SU-DHL-6 (cell line): ENCODE measurements around the gene KAZN.

Source experiments
- CTCF ChIP-seq: fragments of 200-600 bp; sonication (generic); IDR thresholded peaks from one replicate; pipeline ENCODE4 v1.5.1; 2017; ENCODE audit warnings: antibody characterized with exemption, mild to moderate bottlenecking, low read length, moderate library complexity; ENCODE audit not compliant: insufficient read depth, poor library complexity, severe bottlenecking
- EZH2phosphoT487 ChIP-seq: fragments of 200-600 bp; sonication (generic), shearing (Covaris generic); conservative IDR thresholded peaks from 2 replicates; pipeline ENCODE4 v1.6.1; 2018; ENCODE audit warnings: mild to moderate bottlenecking, antibody characterized with exemption, low read length, moderate library complexity, mixed read lengths

- TF ChIP-seq CTCF: no peak
- no peak for TF ChIP-seq EZH2phosphoT487
Measured at GRCh38 chr1:14954210-14954609, 355.7 kb downstream of the KAZN start.
